A549 (cell line): ENCODE data around the gene CHST11.

Experiments
- CTCF ChIP-seq: fragments of >200 bp; sonication (Bioruptor Twin); formaldehyde crosslinking; IDR thresholded peaks from 3 replicates; pipeline ENCODE4 v1.5.1; 2016
- KDM1A ChIP-seq: fragments of 200-600 bp; sonication (generic); IDR thresholded peaks from 2 replicates; pipeline ENCODE4 v1.6.1; 2016; ENCODE audit warnings: low read depth, mild to moderate bottlenecking
- POLR2A ChIP-seq: IDR thresholded peaks from 2 replicates; pipeline ENCODE4 v1.6.1; 2012; ENCODE audit warnings: mild to moderate bottlenecking, low read length

DNA sequence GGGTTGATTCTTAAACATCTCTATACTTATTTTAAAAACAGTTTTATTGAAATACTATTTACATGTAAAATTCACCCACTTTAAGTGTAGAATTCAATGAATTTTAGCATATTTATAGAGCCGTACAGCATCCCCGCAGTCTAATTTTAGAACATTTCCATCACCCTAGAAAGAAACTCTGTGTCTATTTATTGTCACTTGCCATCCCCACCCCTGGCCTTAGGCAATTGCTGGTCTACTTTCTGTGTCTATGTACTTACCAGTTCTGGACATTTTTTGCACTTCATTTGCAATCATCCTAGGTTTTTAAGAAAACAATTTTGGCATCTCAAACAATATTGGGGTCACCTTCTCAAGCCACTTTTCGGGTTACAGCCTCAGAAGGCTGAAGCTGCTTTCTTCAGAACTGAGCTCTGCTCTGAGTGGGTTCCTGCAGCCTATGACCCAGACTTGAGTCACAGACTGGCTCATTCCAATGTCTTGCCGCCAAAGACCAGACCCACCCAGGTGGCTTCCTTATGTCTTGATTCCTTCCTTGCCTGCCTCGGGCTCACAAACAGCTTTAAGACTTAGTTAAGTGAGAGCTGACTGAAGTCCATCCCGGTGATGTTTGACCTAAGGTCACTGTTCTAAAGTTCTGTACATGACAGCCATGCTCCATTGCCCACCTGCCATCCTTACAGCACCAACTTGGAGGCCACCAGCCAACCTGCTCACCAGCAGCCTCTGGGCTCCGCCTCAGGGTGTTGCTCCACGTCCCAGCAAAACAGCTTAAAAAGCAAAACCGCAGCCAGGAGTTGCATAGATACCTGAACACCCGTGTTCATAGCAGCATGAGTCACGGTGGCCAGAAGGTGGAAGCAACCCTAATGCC lies 131.5 kb downstream of the CHST11 start:
- TF ChIP-seq KDM1A (no peak), CTCF (no peak), POLR2A (no peak)
